ENCODE results near the gene HCAR3. TPM values are rescaled to one million over a fixed set of nuclear protein-coding genes. Genes with fewer than 3 reads are reported as not detected.

Gene HCAR3
- total and polyA plus RNA-seq, 2 donors from 2014 or later: not detected

Other genes with a start within 250 kb of the HCAR3 start
- gene ZCCHC8, start 215.9 kb downstream of the HCAR3 start, total RNA-seq: 25.8 TPM
- gene ZCCHC8, start 215.9 kb downstream of the HCAR3 start, polyA plus RNA-seq (ENCODE audit: insufficient read depth, low read depth, low replicate concordance): 10.9 TPM
- gene RSRC2, start 189.9 kb downstream of the HCAR3 start, total RNA-seq: 73.9 TPM
- 39.4 TPM for gene RSRC2, start 189.9 kb downstream of the HCAR3 start, polyA plus RNA-seq (ENCODE audit: insufficient read depth, low read depth, low replicate concordance)
- gene KNTC1, start 189.6 kb downstream of the HCAR3 start, total RNA-seq: 12.6 TPM
- 4.3 TPM for gene KNTC1, start 189.6 kb downstream of the HCAR3 start, polyA plus RNA-seq (ENCODE audit: insufficient read depth, low read depth, low replicate concordance)
- not detected for gene HCAR2, start 13.5 kb downstream of the HCAR3 start, total RNA-seq
- not detected for gene HCAR2, start 13.5 kb downstream of the HCAR3 start, polyA plus RNA-seq (ENCODE audit: insufficient read depth, low read depth, low replicate concordance)
- gene HCAR1, start 14.0 kb upstream of the HCAR3 start, total RNA-seq: 0.72 TPM
- 0.99 TPM for gene HCAR1, start 14.0 kb upstream of the HCAR3 start, polyA plus RNA-seq (ENCODE audit: insufficient read depth, low read depth, low replicate concordance)
- gene DENR, start 36.0 kb upstream of the HCAR3 start, total RNA-seq: 35.7 TPM
- 31.5 TPM for gene DENR, start 36.0 kb upstream of the HCAR3 start, polyA plus RNA-seq (ENCODE audit: insufficient read depth, low read depth, low replicate concordance)
- 0.22 TPM for gene CCDC62, start 57.8 kb upstream of the HCAR3 start, total RNA-seq
- not detected for gene CCDC62, start 57.8 kb upstream of the HCAR3 start, polyA plus RNA-seq (ENCODE audit: insufficient read depth, low read depth, low replicate concordance)
- gene HIP1R, start 118.6 kb upstream of the HCAR3 start, total RNA-seq: 87.8 TPM
- gene HIP1R, start 118.6 kb upstream of the HCAR3 start, polyA plus RNA-seq (ENCODE audit: insufficient read depth, low read depth, low replicate concordance): 39.4 TPM
- gene VPS37B, start 179.3 kb upstream of the HCAR3 start, total RNA-seq: 47.8 TPM
- 21.4 TPM for gene VPS37B, start 179.3 kb upstream of the HCAR3 start, polyA plus RNA-seq (ENCODE audit: insufficient read depth, low read depth, low replicate concordance)
- 7.6 TPM for gene ABCB9, start 249.7 kb upstream of the HCAR3 start, total RNA-seq
- gene ABCB9, start 249.7 kb upstream of the HCAR3 start, polyA plus RNA-seq (ENCODE audit: insufficient read depth, low read depth, low replicate concordance): 4.6 TPM

All from kidney (tissue), 2 donors.